D721Med (cell line): Measurements from ENCODE around the gene RHEX.

Experiments
- DNase-seq: peaks from one replicate; pipeline ENCODE4 v3.0.0; 2011; ENCODE audit warnings: low spot score; ENCODE audit not compliant: insufficient read length
- FAIRE-seq: peaks from 2 replicates; lab custom pipeline; 2011; peaks lifted over from hg19 to GRCh38; lab: Jason Lieb, UNC
- CTCF ChIP-seq: IDR thresholded peaks from 2 replicates; pipeline ENCODE4 v1.5.1; 2012; ENCODE audit warnings: mild to moderate bottlenecking, control low read depth; ENCODE audit not compliant: insufficient read depth; ENCODE audit errors: missing control alignments

RHEX gene

GRCh38 chr1:206109718-206110117 lies 56.7 kb downstream of the RHEX start:
- FAIRE-seq (no peak), DNase-seq (no peak)
- no peak for TF ChIP-seq CTCF

- FAIRE-seq: no peak
- no peak for TF ChIP-seq CTCF
- DNase-seq: no peak
These were observed 57.2 kb downstream of the RHEX start for GRCh38 chr1:206110161-206110560.

GRCh38 chr1:206110820-206111219 lies 57.8 kb downstream of the RHEX start:
- no peak for TF ChIP-seq CTCF
- no peak for FAIRE-seq
- DNase-seq: no peak

- FAIRE-seq (no peak), DNase-seq (no peak)
- TF ChIP-seq CTCF: no peak
These were observed 58.4 kb downstream of the RHEX start for GRCh38 chr1:206111271-206111927.

GRCh38 chr1:206112600-206113301 lies 59.8 kb downstream of the RHEX start:
- DNase-seq (no peak), FAIRE-seq (no peak)
- TF ChIP-seq CTCF: no peak

- no peak for DNase-seq
- TF ChIP-seq CTCF: no peak
- no peak for FAIRE-seq
These were observed 62.0 kb downstream of the RHEX start for GRCh38 chr1:206114692-206115640.
